HCT116 (cell line): ENCODE measurements around the gene GPC5.

Experiments
- ATF3 ChIP-seq: IDR thresholded peaks from 2 replicates; pipeline ENCODE4 v1.6.1; 2012
- CBX3 ChIP-seq: IDR thresholded peaks from 2 replicates; pipeline ENCODE4 v1.6.1; 2012; ENCODE audit warnings: low read depth
- CTCF ChIP-seq, 3 experiments: fragments of 200-600 bp in 1 of 3; sonication (generic) in 1 of 3; IDR thresholded peaks in 2 of 3; conservative IDR thresholded peaks in 1 of 3; 2 replicates each; pipeline ENCODE4 v1.5.1; 2012 to 2017; ENCODE audit warnings: low read depth in 2 of 3, low read length in 2 of 3, antibody characterized with exemption in 1 of 3, borderline replicate concordance in 1 of 3, control low read depth in 1 of 3, mild to moderate bottlenecking in 1 of 3, mixed read lengths in 1 of 3, mixed run types in 1 of 3, moderate library complexity in 1 of 3; ENCODE audit not compliant: insufficient read depth in 1 of 3
- EZH2 ChIP-seq: fragments of 200-600 bp; sonication (generic); IDR thresholded peaks from 2 replicates; pipeline ENCODE4 v1.6.1; 2017; ENCODE audit warnings: antibody characterized with exemption, mixed run types
- MAX ChIP-seq: IDR thresholded peaks from 2 replicates; pipeline ENCODE4 v1.6.1; 2012
- POLR2A ChIP-seq: IDR thresholded peaks from 2 replicates; pipeline ENCODE4 v1.7.0; 2011; ENCODE audit warnings: borderline replicate concordance; ENCODE audit not compliant: insufficient read depth, insufficient read length; ENCODE audit errors: extremely low read depth
- POLR2AphosphoS5 ChIP-seq: IDR thresholded peaks from 2 replicates; pipeline ENCODE4 v1.6.1; 2011; ENCODE audit warnings: mild to moderate bottlenecking, low read depth, low read length, moderate library complexity
- REST ChIP-seq: IDR thresholded peaks from 2 replicates; pipeline ENCODE4 v1.6.1; 2012; ENCODE audit warnings: low read depth
- SP1 ChIP-seq: IDR thresholded peaks from 2 replicates; pipeline ENCODE4 v1.6.1; 2012; ENCODE audit warnings: low read depth
- SRF ChIP-seq: IDR thresholded peaks from 2 replicates; pipeline ENCODE4 v1.6.1; 2012; ENCODE audit warnings: low read depth

- TF ChIP-seq SRF (no peak), POLR2A (no peak), SP1 (no peak), CTCF (IDR thresholded peaks at IDR 0.05 in 2 of 3, conservative IDR thresholded peaks at IDR 0.05 in 1 of 3; ENCODE audit: borderline replicate concordance in 1 of 3, insufficient read depth in 1 of 3, low read depth in 2 of 3, low read length in 2 of 3) (no peak), ATF3 (no peak), REST (no peak), POLR2AphosphoS5 (no peak), EZH2 (no peak), CBX3 (no peak), MAX (no peak)
These were observed 857.8 kb downstream of the GPC5 start for GRCh38 chr13:92256211-92256610.
